Measurements from ENCODE around the gene AIRE. TPM values are rescaled to one million over a fixed set of nuclear protein-coding genes. Genes with fewer than 3 reads are reported as not detected.
"Not testable (repeated sequence)": the region's sequence is repeated elsewhere in the genome, so short reads cannot be mapped to it uniquely, and the experiment has no call there.

The AIRE gene
- under 1 TPM in 9 of 10 donors, not detected in 1; 0.05 to 0.19 (median 0.09) TPM for polyA plus RNA-seq (ENCODE audit: insufficient read length in 10 of 10)
- long read RNA-seq, donor 1, result 0 reads
- long read RNA-seq, donor 2, result 0 reads
- long read RNA-seq, donor 3, result 0 reads
- long read RNA-seq, donor 4, result 0 reads
- long read RNA-seq, donor 5, result 0 reads
- long read RNA-seq, donor 6, result 0 reads
- long read RNA-seq, donor 7, result 0 reads
- long read RNA-seq, donor 8, result 0 reads
- long read RNA-seq, donor 9, result 0 reads

DNA sequence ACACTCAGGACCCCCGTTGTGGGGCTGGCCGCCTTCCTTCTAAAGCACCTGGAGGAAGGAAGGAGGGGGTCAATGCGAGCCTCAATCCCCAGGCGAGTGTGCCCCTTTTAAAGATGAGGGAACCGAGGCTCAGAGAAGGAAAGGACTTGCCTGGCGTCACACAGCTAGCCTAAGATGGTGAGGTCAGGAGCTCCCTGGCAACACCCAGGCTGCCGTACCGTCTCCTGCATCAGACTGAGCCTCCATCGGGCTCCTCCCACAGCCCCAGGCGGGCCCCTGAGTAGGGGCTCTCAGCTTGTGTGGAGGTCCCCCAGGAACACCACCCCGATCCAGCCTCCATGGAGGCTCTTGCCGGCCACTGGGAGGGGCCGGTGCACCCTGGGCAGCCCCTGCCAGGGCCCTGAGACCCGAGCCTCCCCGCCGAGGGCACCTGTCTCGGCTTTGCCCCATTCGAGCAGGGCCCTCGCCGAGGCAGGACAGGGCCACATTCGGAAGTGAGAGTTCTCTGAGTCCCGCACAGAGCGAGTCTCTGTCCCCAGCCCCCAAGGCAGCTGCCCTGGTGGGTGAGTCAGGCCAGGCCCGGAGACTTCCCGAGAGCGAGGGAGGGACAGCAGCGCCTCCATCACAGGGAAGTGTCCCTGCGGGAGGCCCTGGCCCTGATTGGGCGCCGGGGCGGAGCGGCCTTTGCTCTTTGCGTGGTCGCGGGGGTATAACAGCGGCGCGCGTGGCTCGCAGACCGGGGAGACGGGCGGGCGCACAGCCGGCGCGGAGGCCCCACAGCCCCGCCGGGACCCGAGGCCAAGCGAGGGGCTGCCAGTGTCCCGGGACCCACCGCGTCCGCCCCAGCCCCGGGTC lies at the start of gene AIRE:
AIRE (plus strand) TSS at position 739 of the 855 bp plus-strand sequence. CDS start 131 bp downstream, outside the sequence.
- DNase-seq, result peak in 1 of 3 donors; percentile 39

DNA sequence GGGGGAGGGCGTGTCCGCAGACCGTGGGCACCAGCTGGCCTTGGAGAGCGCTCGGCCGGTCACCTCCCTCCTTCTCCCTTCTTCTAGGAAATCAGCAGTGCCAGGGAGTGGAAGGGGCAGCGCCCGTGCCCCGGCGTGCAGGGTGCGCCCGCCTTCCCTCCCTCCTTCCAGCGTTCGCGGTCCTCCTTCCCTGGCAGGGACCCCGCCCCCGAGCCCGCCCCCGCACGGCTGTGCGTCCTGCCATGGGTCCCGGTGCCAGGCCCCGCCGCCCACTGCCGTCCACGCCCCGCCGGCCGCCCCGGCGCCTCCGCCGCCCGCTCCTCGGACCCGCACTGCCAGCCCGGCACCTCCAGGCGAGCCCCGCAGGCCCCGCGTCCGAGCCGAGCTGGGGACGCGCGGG lies 45.3 kb upstream of the AIRE start:
- not testable (repeated sequence) for DNase-seq

DNA sequence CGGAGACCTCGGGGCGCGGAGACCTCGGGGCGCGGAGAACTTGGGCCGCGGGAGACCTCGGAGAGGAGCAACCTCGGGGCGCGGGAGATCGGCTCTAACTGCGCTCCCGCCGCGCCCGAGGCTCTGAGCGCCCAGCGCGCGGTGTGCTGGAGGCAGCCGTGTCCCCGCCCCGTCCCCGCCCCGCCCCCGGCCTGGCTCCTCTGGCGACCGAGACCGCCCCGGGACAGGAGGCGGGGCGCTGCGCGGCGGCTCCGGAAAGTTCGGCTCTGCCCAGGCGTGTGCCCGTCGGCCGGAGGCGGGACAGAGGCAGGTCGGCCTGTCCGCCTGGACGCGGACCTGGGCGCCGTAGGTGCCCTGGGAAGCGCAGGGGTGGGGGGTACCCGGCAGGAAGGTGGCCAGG lies 44.8 kb upstream of the AIRE start, which contains the start of gene ICOSLG:
ICOSLG (minus strand) TSS at position 102 of the 400 bp plus-strand sequence. CDS start 126 bp downstream, outside the sequence.
- DNase-seq, result not testable (repeated sequence)

DNA sequence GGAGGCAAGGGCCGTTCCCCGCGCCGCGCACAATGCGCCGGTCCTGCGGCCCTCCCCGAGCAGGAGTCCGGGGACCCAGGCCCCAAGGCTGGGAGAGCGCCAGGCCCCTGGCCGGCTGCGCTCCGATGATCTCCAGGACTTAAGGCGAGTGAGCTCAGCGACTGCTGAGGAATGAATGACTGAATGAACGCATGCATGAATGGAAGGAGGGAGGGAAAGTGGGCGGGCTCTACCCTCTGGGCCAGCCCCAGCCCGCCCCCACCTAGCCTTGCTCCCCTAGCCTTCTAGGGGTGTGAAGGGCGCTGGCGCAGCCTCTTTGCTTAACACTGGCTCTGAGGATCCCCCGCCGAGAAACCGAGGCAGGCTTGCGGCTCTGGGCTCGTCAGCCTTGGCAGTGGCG lies 44.4 kb upstream of the AIRE start:
- DNase-seq, result not testable (repeated sequence)

DNA sequence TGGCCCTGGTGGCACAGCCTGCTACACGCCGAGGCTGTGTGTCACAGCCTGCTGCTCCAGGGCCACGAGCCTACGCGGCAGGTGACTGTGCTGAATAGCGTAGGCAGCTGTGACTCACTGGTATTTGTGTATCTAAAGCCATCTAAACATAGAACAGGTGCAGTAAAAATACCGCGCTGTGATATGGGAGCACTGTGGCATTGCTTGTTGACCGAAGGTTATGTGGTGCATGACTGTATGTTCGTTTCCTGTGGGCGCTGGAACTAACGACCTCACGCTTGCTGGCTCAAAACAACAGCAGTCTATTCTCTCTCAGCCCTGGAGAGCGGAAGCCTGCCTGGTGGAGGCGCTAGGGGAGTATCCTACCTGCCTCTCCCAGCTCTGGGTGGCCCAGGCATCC lies 41.7 kb upstream of the AIRE start:
- not testable (repeated sequence) for DNase-seq

DNA sequence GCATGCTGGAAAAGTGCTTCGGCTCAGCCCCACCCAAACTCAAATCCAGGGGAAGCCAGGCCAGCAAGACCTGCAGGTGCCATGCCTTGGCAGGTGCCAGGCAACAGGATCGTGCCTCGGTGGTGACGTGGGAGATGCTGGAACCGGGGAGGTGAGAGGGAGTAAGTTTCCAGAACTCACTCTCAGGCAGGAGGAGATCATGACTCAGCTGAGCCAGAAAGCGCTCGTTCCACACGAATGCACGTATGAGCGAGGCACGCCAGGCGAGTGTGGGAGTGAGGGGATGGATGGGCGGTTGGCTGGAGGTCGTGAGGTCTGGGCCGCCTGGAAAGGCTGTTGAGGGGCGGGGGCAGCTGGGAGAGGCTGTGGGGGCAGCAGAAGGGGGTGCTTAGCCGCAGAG lies 37.8 kb upstream of the AIRE start:
- not testable (repeated sequence) for DNase-seq

DNA sequence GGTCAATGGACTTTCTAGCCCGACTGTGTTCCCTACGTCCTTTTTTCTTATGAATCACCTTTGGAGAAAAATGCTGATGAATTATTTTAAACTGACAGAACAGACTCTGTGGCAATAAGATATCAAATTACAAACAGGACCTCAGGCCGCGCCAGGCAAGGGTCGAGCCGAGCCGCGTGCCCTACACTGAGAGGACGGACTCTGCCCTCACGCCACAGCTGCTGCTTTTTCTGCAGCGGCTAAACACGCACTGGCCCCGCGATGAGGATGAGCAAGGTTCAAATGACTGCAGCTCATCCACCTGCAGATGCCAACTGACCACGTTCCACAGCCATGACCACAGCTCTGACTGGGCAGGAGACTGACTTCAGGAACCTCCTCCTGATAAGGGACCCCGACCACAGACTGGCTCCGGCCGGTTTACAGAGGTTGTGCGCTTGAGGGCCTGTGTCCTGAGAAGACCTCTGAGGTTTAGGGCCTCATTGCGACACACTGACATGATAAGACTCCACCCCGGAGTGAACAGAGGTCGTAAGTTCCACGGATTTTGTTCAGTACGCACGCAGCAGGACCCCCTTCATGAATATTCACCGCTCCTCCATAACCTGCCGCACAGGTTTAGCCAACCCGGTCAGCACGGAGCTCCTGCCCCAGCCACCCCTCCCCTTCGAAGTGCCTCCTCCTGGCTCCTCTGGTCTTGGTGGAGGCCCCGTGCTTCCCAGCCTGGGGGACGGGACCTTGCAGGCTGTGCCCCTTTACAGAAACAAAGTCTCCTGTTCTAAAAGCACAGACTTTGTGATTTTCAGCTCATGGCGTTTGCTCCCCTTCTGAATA lies 36.3 kb upstream of the AIRE start:
- not testable (repeated sequence) for DNase-seq

DNA sequence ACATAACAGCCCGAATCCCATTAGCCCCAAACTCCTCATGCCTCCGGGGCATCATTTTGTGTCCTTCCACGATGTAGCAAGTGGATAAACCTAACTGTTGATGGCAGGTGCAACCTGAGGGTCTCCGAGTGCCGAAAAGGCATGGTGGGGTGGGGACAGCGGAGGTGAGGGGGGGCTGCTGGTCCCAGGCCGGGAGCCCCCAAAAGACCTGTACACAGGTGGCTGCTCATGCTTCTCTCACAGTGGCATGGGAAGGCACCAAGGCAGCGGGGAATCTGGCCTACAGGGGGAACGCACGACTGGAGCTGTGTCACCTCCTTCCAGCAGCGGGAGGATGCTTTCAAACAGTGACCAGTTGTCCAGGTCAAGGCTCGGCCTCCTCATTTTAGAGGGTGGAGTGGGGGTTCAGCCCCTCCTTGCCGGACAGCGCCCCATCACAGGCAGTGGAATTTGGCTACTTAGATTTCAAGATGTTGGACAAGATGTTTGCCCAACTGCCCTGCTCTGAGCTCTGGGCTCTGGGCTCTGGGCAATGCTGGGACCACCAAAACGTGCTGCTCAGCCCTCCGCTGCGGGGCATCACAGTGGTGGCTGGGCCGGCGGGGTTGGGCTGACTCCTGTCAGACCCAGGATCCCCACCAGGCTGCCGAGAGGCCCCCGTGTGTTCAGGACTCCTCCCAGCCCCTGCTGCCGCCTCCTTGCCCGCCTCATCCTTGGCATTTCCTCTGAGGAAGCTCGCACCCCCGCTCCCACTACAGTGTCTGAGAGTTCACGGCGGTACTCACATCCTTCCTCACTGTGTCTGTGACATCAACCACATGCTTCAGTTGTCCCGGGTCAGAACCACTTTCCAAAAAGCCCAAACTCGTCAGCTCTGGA lies 31.6 kb upstream of the AIRE start:
- DNase-seq, result no peak

DNA sequence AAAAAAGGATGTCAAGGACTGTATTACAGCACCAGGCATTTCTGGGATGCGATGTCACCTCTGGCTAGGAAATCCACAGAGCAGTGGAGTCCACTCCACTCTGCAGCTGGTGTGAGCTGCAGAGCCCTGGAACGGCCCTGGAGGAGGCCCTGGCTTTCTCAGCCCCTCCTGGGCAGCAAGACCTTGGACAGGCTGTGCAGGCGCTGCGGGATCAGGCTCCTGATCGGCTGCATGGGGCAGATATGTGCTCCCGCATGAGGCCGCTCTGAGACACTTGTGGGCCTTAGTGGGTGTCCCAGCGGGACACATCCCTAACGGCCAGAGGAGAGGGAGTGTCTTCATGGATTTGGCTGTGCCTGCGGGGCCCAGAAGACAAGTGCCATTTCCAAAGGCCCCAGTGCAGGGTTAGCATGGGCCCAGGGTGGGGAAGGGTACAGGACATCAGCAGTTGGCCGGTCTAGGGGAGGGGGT lies 30.1 kb upstream of the AIRE start:
- DNase-seq, result peak; percentile 6 to 56 (median 37)

DNA sequence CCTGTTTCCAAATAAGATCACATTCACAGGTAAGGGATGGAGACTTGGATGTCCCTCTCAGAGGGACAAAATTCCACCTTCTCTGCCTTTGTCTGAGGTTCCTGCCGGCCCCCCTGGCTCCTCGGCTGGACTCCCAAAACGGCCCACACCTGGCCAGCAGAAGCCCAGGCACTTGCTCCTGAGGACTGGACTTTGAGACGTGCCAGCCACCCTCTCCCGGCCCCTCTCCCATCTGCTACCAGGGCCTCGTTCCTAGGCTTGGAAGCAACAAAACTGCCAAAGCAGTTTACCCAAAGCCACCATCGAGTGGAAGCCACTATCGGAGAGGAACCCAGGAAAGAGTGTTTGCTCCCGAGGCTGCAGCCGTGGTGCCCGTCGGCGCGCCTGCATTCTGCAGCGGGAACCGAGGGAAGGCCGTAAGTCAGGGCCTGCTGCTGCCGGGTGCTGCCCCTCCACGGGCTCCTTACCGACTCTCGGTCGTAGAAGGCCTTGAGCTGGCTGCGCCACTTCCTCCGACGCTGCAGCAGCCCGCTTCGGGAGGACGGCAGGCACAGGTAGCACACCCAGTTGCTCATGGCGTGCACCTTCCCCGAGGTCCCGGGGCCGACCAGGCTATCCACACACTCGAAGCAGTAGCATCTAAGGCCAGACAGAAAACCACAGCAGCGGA lies 27.5 kb upstream of the AIRE start:
- DNase-seq, result no peak

DNA sequence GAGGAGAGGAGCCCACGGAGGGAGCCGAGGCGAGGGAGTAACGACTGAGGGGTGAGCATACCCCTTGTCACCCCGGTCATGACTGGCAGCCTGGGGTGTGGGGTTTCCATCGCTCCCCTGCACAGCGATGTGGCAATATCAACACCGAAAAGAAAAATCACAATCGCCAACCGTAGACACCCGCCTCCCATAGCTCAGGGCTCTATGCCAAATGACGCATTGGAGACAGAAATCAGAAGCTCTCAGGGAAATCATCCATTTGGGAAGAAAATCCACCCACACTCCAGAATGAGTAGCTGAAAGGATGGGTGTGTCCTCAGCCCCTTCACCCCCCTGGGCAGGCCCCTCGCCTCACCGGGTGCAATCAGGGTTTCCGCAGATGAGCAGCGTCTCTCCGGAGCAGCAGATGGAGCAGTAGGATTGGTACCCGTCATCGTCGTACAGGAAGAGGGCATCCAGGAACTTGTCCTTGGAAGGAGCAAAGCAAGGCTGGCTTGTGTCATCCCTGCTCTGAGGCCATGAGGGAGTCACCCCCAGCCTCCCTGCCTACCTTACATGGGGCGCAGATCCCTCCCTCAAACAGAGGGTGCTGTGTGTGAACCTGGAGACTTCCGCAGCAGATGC lies 26.5 kb upstream of the AIRE start:
- DNase-seq, result no peak

DNA sequence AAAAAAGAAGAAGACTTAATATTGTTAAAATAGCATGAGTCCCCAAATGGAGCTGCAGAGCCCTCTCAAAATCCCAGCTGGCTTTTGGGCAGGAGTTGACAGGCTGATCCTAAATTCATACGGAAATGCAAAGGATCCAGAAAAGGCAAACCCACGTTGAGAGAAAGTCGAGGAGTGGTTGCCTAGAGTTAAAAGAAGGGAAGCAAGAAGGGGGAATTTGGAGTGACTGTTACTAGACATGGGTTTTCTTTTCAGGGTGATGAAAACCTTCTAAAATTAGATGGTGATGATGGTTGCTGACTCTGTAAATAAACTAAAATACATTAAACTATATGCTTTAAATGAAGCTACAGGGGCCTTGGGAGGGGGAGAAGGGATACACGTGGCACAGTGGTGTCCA lies 25.6 kb upstream of the AIRE start:
- DNase-seq, result no peak

DNA sequence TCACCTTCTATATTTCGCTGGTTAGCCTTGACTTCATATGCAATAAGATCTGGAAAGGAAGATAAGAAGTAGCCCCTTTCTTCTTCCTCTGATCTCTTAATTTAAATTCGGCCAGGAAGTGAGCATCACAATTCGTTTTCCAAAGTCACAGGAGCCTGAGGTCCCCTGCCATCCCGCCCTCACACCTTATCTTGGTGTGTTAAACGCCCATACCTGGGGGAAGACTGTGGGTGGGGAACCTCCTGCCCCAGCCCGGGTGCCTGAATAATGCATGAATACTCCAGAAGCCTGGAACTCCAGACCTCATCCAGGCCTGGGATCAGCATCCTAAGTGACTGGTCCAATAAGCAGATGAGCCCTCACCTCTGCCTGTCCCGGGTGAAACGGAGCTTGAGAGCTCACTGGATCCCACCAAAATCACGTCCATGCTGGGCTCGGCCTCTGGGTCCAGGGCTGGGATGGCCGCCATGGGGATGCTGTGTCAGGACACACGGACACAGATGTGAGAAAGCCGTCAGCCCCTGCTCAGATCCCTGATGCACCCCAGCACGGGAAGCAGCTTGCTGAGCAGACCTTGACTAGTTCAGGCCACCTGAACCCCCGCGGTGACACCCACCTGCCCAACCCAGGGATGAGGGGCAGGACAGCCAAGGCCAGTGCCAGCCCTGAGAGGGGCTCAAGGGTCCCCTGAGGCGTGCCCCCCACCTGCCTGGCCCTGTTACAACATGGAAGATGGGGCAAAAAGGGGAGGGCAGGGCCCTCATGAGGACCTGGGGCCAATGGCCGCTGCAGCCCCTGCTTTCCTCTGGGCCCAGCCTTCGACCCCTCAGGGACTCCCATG lies 24.7 kb upstream of the AIRE start:
- DNase-seq, result no peak

DNA sequence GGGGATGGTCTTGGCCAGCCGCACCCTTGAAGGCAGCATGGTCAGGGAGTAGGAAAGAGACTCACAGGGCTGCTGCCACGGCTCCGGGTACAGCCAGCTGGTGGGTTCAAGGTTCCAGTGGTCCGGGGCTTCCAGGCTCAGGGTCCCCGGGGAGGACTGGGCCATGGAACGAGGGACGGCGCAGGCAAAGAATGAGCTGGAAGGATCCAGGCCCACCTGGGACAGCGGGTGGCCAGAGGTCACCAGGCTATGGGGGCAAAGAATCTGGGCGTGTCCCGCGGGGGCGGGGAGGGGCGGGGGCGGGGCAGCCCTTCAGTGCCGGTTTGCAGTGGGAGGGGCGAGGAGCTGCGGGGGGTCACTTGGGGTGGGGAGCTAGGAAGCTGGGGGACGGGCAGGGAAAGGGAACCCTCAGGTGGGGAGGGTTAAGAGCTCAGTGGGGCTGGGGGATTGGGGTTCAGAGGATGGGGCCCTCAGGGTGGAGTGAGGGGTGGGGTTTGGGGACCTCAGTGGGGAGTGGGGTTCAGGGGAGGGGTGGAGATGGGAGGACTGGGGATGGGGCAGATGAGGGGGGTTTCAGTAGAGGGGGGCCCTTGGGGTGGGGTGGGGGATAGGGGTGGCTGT lies 23.9 kb upstream of the AIRE start, which contains the start of gene DNMT3L:
DNMT3L (minus strand) TSS at position 223 of the 621 bp plus-strand sequence. CDS start 638 bp downstream, outside the sequence.
- DNase-seq, result no peak

DNA sequence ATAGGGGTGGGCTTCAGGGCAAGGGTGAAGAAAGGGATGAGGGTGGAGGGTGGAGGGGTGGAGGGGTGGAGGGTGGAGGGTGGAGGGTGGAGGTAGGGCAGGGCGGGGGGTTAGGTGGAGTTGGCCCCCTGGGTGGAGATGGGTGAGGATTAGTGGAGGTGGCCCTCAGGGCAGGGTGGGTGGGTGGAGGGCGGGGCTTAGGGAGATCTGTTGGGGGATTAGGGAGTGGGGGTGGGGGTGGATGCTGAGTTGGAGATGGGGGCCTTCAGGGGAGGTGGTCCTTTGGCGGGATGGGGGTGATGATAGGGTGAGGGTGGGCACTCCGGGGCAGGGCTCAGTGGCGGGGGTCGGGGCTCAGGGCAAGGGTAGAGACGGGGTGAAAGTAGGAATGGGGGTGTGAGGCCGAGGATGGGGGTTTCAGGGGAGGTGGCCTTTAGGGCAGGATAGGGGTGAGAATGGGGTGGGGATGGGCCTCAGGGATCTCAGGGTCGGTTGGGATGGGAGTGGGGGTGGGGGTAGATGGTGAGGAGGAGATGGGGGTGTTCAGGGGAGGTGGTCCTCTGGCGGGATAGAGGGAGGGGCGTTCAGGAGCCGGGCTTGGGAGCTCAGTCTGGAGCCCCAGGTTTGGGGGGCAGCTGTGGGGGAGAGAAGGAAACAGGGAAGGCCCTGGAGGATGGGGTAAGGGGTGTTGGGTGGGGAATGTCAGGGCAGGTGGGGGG lies 23.2 kb upstream of the AIRE start:
- no peak for DNase-seq

DNA sequence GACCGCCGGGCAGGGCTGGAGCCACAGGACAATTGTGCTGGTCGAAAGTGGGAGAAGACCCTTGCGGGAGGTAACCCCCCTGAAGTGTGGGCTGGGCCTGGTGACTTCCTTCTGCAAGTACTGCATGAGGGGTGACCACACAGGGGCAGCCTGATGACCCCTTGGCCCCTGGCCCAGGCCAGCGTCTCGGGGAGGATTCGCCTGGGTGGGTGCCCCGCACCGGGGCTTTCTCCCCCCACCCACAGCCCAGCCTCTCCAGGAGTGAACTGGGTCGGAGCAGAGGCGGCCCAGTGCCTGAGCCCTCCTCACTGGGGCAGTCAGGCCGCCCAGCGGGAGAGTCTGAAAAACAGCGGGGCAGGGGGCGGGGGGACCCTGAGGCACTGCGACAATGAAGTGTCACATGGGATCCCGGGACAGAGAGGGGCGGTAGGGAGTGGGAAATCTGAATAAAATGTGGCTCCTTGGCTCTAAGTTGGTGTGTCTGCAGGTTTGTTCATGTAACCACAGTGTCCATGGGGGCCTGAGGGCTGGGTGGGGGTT lies 22.4 kb upstream of the AIRE start:
- no peak for DNase-seq

DNA sequence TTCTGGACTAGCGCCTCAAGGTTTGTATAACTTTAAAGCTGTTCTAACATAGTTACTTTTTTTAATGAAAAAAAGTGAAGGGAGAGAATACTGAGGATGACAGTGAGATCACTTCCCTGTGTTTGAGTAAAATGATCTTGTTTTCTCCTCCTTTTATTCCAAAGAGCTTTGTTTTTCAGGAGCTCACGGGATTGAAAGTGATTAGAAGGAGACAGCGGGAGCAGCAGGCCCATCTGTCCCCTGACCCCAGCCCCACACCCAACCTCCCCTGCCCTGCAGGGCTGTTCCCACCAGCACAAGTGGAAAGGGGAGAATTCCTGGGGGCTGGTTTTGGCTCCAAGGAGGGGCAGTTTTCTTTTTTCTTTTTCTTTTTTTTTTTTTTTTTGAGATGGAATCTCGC lies 21.9 kb upstream of the AIRE start:
- DNase-seq, result no peak

Measured in muscle of back (tissue), 13 donors.